HG02938 (cell line): ENCODE data around the gene TRIM14.
"Not testable (repeated sequence)": the region's sequence is repeated elsewhere in the genome, so short reads cannot be mapped to it uniquely, and the experiment has no call there.

Experiments used
- ATAC-seq: cut with Tn5 transposase; IDR thresholded peaks from one replicate; pipeline ENCODE4 v1.9.1; 2021; ENCODE audit warnings: mild to moderate bottlenecking, moderate library complexity; ENCODE audit not compliant: unreplicated experiment

TRIM14 gene

DNA sequence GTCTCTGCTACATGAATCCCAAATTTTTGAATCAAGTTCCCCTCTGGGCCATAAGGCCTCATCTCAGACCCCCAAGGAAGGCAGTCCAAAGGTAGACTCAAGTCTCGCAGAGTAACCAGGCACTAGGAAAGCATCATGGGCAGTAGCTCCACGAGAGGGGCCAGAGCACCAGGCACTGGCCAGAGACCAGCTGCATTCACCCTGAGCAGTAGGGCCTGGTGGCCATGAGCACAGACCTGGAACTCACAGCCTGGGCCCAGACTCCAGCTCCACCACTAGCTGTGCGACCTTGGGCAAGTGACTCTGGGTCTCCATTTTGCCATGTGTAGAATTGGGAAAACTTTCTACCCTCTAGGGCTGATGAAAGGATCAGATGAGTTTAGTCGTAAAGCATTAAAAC is 34.0 kb downstream of the TRIM14 start:
- no peak for ATAC-seq

DNA sequence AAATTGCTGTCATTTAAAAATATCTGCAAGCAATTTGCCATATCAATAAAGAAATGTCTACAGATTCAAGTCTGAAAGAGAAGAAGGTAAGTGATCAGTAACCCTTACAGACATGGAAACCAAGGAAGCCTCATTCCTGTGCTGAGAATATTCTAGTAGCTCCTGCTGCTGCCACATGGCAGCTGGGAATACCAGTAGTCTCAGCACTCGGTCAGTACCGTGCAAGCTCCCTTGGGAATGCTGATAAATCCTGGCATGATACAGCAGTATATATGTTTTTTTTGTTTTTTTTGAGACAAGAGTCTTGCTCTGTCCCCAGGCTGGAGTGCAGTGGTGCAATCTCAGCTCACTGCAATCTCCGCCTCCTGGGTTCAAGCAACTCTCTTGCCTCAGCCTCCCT is 34.6 kb downstream of the TRIM14 start:
- no peak for ATAC-seq

DNA sequence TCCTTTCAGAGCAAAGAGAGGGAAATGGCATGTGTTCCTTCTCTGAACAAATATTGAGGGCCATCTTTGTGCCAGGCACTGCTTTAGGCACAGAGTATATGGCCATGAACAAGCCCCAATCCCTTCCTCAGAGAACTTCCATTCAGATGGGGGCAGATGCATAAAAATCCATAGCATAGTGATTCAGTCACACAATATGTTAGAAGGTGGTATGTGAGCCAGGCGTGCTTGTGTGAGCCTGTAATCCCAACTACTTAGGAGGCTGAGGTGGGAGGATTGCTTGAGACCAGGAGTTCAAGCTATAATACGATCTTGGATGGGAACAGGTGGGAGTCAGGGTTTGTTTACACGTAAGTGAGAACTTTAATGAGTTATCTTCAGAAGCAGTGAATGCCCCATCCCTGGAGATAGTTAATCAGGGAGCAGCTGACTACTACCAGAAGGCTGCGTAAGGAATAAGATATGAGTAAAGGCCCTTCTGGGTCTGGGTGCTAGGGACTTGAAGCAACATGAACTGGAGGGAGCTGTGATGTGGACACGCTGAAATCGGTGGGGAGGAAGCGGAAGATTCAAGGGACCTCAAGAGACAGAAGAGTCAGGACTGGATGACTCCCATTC is 35.3 kb downstream of the TRIM14 start:
- no peak for ATAC-seq

DNA sequence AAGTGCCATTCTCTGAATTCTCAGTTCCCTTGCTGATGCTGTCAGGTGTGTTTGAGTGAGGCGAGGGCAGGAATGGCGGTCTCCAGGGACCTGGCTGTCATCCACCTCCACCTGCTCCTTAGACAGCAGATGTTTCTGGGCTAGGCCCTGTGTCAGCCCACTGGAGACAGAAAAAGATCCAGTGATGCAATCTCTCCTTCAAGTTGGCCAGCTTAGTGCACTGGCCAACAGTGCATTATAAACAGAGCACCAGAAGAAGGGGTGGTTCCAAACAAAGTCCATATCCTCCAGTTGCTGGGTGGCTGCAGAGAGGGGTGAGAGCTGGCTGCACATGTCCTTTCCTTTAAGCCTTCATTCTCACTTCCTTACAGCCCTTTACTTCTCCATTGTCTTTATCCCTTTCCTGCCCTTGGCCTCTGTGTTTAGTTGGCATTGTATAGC is 35.9 kb downstream of the TRIM14 start:
- ATAC-seq: no peak

DNA sequence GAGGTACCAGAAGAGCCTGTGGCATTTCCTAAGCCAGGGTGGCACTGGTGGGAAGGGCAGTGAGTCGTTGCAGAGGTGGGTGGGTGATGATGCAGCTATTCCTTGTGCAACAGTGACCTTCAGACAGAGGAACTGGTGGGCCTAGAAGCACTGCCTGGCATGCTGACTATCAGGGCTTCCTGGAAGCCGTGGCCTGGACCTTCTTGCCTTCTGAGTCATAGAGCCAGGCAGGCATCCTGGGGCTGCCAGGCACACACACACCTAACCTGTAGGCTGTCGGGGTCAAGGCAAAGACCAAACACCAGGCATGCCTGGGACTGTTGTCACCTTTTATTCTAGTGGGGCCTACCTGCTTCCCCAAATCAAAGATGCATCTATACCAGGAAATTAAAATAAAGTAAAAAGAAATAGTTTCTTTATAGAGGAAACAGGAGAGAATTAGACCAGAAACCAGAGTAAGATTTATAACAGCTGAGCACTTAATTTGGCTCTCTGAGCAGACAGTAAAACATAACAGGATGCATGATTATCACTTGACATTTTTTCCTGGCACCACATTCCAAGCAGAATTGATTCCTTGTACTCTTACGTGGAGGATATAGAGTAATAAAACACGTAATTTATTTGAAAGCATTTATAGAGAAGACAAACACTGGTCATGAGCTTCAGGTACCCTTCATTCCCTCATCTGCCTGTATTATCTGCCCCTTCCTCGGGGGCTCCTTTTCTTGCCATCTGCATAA is 37.4 kb downstream of the TRIM14 start:
- ATAC-seq: no peak

DNA sequence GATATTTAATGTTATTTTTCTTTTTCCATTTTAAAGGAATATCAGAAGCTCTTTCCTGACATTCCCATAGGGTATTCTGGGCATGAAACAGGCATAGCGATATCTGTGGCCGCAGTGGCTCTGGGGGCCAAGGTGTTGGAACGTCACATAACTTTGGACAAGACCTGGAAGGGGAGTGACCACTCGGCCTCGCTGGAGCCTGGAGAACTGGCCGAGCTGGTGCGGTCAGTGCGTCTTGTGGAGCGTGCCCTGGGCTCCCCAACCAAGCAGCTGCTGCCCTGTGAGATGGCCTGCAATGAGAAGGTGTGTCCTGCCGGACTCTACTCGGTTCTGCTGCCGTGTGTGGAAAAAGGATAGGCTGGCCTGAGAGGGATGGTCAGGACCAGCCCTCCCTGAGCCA is 38.2 kb downstream of the TRIM14 start:
- no peak for ATAC-seq

DNA sequence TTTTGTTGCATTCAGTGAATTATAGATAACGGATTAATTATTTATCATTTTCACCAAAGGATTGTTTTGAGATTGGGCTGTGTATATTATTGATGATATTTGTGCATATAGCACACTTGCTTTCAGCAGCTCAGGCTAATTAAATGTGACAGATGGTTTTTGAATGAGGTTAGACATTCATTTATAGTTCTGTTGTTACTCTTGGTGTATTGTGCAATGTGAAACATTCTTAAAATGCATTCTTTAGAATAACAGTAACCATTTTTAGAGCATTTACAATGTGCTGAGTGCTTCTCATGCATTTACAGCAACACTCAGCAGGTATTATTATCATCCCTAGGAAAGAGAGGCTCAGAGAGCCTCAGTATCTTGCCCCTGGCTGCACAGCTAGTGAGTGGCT is 38.7 kb downstream of the TRIM14 start:
- no peak for ATAC-seq

DNA sequence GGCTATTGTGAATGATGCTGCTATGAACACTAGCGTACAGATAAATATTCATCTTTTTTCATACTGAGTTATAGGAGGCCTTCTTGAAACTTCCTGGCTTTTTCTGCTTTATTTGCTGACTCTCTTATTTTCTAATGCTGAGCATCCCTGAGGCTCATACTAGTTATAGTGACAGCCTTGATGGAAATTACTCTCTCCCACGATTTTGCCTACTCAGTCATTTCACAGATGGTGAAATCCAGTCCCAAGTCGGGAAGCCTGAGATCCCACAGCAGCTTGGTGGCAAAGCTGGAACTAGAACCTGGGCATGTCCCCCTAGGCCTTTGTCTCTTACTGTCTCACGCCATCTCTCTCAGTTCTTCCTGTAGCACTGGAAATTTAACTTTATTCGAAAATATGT is 40.1 kb downstream of the TRIM14 start:
- no peak for ATAC-seq

DNA sequence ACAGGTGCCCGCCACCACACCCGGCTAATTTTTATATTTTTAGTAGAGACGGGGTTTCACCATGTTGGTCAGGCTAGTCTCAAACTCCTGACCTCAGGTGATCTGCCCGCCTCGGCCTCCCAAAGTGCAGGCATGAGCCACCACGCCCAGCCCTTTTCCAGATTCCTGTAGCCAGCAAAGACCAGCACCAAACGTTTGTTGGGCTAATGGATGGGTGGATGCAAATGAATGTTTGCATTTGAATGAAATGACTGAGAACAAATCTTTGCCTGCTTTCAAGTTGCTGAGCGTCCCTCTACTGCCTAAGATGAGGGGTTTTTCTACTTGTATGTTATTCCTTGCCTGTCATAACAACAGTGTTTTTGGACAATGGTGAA is 42.5 kb downstream of the TRIM14 start:
- not testable (repeated sequence) for ATAC-seq

DNA sequence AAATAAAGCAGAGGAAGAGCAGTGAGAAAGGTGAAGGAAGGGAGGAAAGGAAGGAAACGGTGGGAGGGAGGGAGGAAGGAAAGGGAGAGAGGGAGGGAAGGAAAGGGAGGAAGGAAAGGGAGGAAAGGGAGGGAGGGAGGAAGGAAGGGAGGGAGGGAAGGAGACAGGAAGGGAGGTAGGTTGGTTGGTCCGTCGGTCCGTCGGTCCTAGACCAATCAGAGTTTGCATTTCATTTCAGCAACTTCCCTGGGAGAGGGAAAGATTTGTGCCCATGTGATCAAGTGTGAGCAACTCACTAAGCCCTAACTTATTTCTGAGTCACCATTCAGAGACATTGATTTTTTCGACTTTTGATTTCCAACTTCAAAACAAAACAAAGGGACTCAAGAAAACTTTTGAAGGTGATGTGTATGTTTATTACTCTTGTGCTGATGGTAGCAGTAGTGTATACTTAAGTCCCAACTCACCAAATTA is 43.7 kb downstream of the TRIM14 start:
- ATAC-seq: no peak

DNA sequence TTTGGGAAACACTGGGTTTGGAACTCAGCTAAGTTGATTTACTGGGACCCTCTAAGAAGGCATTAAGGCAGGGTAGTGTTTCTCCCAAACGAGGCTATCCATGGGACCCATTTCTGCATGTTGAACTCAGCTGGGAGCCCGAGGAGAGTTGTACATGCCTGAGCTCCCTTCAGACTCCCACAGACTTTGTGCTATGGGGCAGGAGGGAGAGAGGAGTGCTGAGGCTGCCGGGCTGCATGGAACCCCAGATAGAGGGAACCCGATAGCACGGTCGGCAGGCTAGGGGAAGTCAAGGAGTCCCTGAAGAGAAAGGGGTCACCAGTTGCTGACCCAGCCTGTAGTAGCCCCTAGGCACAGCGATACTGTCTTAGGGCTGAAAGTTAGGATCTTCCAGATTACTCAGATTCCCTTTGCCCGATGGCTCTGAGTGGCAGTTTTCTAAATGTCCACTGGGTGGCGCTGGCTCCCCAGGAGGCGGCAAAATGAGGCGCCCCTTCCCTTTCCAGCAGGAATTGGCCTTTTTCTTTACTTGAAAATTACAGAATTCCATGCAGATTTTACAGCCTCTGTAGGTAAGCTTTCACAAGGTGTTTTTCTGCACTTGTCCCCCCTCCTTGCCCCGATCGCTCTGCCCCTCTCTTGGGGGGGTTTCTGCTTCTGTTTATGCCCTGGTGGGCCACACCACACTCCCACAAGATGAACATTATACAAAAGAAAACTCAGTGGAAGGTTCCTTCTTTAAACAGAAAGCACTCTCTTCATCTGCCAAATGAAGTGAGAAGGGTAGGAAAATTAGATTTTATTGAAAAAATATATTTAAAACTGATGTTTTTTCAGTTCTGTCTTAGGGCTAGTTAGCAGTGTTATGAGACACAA is 44.7 kb downstream of the TRIM14 start:
- ATAC-seq: no peak

DNA sequence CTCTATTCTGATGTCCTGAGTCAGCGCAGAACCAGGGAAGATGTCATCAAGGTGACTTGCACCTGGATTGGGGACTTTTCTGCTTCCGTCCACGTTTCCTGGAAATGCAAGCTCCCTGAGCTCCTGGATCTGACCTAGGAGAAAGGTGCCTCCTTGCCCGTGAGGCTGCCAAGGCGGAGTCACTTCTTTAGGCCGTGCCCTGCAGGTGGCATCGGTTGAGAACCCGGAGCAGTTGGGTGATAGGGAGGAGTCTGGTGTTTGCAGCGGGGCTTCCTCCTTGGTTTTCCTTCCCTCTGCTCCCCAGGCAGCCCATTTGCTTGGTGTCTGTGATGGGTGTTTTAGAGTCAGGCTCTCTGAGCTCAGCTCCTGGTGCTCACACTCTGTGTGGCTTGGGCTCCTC is 47.3 kb downstream of the TRIM14 start:
- ATAC-seq: no peak

DNA sequence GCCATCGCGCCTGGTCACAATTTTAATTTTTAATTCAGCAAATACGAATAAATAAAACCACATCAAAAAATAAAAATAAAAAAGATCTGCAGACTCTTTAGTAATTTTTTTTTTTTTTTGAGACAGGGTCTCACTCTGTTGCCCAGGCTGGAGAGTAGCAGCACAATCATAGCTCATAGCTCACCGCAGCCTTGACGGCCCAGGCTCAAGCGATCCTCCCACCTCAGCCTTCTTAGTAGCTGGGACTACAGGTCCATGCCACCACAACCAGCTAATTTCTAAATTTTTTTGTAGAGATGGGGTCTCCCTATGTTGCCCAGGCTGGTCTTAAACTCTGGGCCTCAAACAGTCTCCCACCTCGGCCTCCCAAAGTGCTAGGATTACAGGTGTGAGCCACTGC is 48.3 kb downstream of the TRIM14 start:
- no peak for ATAC-seq

DNA sequence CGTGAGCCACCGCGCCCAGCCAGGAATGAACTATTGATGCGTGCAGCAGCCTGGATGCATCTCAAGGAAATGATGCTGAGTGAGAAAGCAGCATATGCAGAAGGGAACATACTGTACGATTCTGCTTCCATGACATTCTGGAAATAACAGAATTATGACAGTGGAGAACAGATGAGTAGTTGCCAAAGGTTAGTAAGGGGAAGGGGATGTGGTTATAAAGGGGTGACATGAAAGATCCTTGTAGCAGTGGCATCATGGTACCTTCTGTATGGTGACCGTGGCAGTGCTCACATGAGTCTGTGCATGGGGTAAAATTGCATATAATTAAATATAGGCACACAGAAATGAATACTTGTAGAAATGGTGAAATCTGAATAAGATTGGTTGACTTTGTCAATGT is 49.5 kb downstream of the TRIM14 start:
- no peak for ATAC-seq

DNA sequence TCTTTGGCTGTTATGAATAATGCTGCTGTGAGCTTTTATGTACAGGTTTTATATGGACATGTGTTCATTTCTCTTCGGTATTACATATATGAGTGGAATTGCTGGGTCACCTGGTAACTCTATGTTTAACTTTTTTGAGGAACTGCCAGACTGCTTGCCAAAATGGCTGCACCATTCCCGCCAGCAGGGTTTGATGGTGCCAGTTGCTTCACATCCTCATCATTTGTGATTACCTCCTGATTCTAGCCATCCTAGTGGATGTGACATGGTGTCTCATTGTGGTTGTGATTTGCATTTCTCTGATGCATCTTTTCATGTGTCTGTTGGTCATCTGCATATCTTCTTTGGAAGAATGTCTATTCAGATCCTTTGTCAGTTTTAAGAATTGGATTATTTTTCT is 51.8 kb downstream of the TRIM14 start:
- no peak for ATAC-seq

DNA sequence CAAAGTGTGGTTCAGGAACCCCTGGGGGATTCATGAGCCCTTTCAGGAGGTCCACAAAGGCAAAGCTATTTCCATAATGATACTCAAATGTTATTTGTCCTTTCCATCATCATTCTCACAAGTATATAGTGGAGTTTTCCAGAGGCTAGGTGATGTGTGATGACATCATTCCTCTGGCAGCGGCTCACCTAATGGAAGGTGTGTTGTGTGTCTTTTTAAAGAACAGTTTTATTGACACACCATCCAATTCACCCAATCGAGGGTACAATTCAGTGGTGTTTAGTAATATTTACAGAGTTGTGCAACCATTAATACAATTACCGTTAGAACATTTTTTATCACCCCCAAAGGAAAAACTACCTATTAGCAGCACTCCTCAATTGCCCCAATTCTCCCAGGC is 52.8 kb downstream of the TRIM14 start:
- ATAC-seq: no peak

DNA sequence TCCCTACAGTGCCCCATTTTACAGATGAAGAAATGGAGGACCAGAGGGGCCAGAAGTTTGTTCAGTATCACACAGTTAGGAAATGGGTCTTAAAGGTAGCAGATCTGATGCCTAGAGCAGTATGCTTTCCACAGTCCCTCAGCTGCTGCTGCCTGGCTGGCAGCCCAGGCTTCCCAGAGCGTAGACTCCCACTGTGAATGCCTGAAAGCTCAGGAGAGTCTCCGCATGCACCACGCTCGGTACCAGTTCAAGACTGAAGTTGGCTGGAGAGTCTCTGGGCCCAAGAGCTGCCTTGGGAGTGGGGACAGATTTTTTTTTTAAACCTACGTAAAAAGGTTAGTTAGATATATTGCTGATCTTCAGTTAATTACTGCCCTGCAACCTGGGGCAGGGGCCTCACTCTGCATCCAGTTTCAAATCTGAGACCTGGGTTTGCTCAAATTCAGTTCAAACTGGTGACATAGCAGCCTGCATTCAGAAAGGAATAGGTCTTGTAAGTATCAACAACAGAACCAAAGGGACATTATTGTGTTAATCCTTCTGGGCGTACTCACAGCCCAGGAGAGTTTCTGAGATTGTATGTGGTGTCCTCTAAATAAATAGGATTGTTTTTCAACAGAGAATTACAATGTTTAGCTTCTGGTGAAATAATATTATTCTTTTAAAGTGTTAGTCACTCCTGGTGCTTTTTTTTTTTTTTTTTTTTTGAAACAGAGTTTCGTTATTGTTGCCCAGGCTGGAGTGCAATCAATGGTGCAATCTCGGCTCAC is 54.2 kb downstream of the TRIM14 start:
- ATAC-seq: no peak

DNA sequence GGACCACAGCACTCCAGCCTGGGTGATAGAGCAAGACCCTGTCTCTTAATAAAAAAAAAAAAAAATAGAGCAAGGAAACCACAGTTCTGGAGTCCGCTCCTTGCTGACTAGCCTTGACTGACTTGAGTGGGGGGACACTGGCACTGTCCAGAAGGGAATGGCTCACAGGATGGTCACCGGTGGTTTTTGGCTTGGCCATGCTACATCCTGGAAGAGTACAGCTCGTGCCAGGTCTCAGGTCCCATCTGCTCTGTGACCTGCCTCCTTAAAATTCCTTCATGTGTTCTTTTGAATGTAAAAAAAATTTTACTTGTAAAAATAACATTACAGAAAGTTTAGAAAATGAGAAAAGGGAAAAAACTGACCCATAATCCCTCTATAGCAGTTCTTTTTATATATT is 56.9 kb downstream of the TRIM14 start:
- ATAC-seq: no peak

DNA sequence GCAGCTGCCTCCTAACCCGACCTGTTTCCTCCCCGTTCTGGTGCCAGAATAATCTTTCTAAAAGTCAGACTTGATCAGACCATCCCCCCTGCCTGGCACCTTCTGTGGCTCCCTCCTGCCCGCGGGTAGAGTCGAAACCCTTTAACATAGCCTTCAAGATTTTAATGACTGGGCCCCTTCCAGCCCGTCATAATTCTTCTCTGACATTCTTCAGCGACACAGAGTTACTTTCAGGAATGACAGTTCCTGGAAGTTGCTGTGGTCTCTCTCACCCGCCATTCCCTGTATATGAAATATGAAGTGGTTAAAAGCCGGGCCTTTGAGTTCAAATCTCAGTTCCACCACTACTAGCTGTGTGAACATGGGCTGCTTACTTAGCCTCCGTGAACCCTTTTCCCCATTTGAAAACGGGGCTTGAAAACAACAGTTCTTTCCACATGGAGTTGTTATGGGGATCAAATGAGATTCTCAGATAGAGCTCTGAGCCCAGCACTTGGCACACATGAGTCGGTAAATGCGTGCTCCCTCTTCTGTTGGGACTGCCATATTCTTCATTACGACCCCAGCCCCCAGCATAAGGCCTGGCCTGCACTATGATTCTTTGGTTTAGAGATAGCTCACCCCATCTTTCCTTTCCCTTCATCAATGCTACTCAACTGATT is 61.8 kb downstream of the TRIM14 start:
- ATAC-seq: no peak
